Mesenchymal stem cell (in vitro differentiated cells and primary cell): ENCODE results near the gene FUBP3.

Source experiments
- DNase-seq: peaks from one replicate; pipeline ENCODE4 v3.0.0-alpha.2; 2013
- H2AFZ ChIP-seq: one replicate; pipeline ENCODE4 v1.6.1; 2013; ENCODE audit warnings: low read depth, mild to moderate bottlenecking, control low read depth, inconsistent platforms, low read length, moderate library complexity
- H2AK5ac ChIP-seq: 2 replicates; pipeline ENCODE4 v1.6.1; 2013; ENCODE audit warnings: low read length, moderate library complexity, mild to moderate bottlenecking, inconsistent platforms; ENCODE audit not compliant: severe bottlenecking
- H2BK120ac ChIP-seq: one replicate; pipeline ENCODE4 v1.6.1; 2013; ENCODE audit warnings: low read depth, mild to moderate bottlenecking, inconsistent platforms, low read length, moderate library complexity
- H2BK12ac ChIP-seq, 2 experiments: one replicate each; pipeline ENCODE4 v1.6.1; 2013; ENCODE audit warnings: inconsistent platforms in 2 of 2, low read length in 2 of 2, mild to moderate bottlenecking in 2 of 2, moderate library complexity in 2 of 2, control low read depth in 1 of 2
- H2BK15ac ChIP-seq: one replicate; pipeline ENCODE4 v1.6.1; 2013; ENCODE audit warnings: mild to moderate bottlenecking, low read depth, inconsistent platforms; ENCODE audit not compliant: poor library complexity, severe bottlenecking
- H2BK5ac ChIP-seq: 2 replicates; pipeline ENCODE4 v1.6.1; 2013; ENCODE audit warnings: low read depth, mild to moderate bottlenecking, low read length, control low read depth, inconsistent platforms; ENCODE audit not compliant: poor library complexity, severe bottlenecking
- H3K14ac ChIP-seq, 2 experiments: one replicate each; pipeline ENCODE4 v1.6.1; 2013; ENCODE audit warnings: inconsistent platforms in 2 of 2, low read length in 2 of 2, control low read depth in 1 of 2, mild to moderate bottlenecking in 1 of 2, moderate library complexity in 1 of 2
- H3K18ac ChIP-seq, 2 experiments: one replicate each; pipeline ENCODE4 v1.6.1; 2013; ENCODE audit warnings: inconsistent platforms in 2 of 2, low read length in 2 of 2, control low read depth in 1 of 2, low read depth in 1 of 2, mild to moderate bottlenecking in 1 of 2
- H3K23ac ChIP-seq, 2 experiments: one replicate each; pipeline ENCODE4 v1.6.1; 2013; ENCODE audit warnings: inconsistent platforms in 2 of 2, low read length in 2 of 2, mild to moderate bottlenecking in 2 of 2, moderate library complexity in 2 of 2, control low read depth in 1 of 2
- H3K27ac ChIP-seq: 2 replicates; pipeline ENCODE4 v1.5.1; 2013; ENCODE audit warnings: mild to moderate bottlenecking, moderate library complexity, low read length, control low read depth, inconsistent platforms; ENCODE audit not compliant: poor library complexity, severe bottlenecking
- H3K27me3 ChIP-seq, 2 experiments: 2 replicates each; pipeline versions ENCODE4 v1.6.1 to v1.7.0; 2013; ENCODE audit warnings: low read length in 2 of 2, mild to moderate bottlenecking in 2 of 2, moderate library complexity in 2 of 2, control low read depth in 1 of 2, inconsistent platforms in 1 of 2; ENCODE audit not compliant: control insufficient read depth in 1 of 2, insufficient read depth in 1 of 2
- H3K36me3 ChIP-seq, 2 experiments: 2 replicates each; pipeline versions ENCODE4 v1.6.1 to v1.7.0; 2013; ENCODE audit warnings: low read length in 2 of 2, control low read depth in 1 of 2, inconsistent platforms in 1 of 2, low read depth in 1 of 2, mild to moderate bottlenecking in 1 of 2; ENCODE audit not compliant: insufficient read depth in 2 of 2, control insufficient read depth in 1 of 2
- H3K4ac ChIP-seq, 2 experiments: one replicate each; pipeline ENCODE4 v1.6.1; 2013; ENCODE audit warnings: inconsistent platforms in 2 of 2, low read length in 2 of 2, mild to moderate bottlenecking in 2 of 2, moderate library complexity in 2 of 2, control low read depth in 1 of 2, low read depth in 1 of 2
- H3K4me1 ChIP-seq: 2 replicates; pipeline ENCODE4 v1.6.1; 2013; ENCODE audit warnings: low read depth, low read length, control low read depth; ENCODE audit not compliant: control insufficient read depth, insufficient read depth
- H3K4me2 ChIP-seq: 2 replicates; pipeline ENCODE4 v1.6.1; 2013; ENCODE audit warnings: low read length, mild to moderate bottlenecking, inconsistent platforms; ENCODE audit not compliant: poor library complexity, severe bottlenecking
- H3K4me3 ChIP-seq, 2 experiments: 2 replicates each; pipeline versions ENCODE4 v1.5.1 to v1.7.0; 2013; ENCODE audit warnings: low read length in 2 of 2, mild to moderate bottlenecking in 2 of 2, control low read depth in 1 of 2, low read depth in 1 of 2; ENCODE audit not compliant: insufficient read depth in 1 of 2
- H3K79me1 ChIP-seq: replicated peaks from 2 replicates; pipeline ENCODE4 v1.6.1; 2013; ENCODE audit warnings: mild to moderate bottlenecking, control low read depth, low read length, inconsistent platforms; ENCODE audit not compliant: poor library complexity, severe bottlenecking
- H3K9ac ChIP-seq: 2 replicates; pipeline ENCODE4 v1.7.0; 2013; ENCODE audit warnings: mild to moderate bottlenecking, low read length, moderate library complexity
- H3K9me3 ChIP-seq: 2 replicates; pipeline ENCODE4 v1.7.0; 2013; ENCODE audit warnings: mild to moderate bottlenecking, low read length; ENCODE audit not compliant: control insufficient read depth
- H4K8ac ChIP-seq: one replicate; pipeline ENCODE4 v1.6.1; 2013; ENCODE audit warnings: inconsistent platforms, mild to moderate bottlenecking, low read length, moderate library complexity
- H4K91ac ChIP-seq: one replicate; pipeline ENCODE4 v1.6.1; 2013; ENCODE audit warnings: mild to moderate bottlenecking, low read length, inconsistent platforms
- WGBS: methylation state at CpG from one replicate; pipeline ENCODE4 v1.1.7; 2013; ENCODE audit warnings: mixed read lengths; 5-methylcytosine and 5-hydroxymethylcytosine counted together

FUBP3 gene

DNA sequence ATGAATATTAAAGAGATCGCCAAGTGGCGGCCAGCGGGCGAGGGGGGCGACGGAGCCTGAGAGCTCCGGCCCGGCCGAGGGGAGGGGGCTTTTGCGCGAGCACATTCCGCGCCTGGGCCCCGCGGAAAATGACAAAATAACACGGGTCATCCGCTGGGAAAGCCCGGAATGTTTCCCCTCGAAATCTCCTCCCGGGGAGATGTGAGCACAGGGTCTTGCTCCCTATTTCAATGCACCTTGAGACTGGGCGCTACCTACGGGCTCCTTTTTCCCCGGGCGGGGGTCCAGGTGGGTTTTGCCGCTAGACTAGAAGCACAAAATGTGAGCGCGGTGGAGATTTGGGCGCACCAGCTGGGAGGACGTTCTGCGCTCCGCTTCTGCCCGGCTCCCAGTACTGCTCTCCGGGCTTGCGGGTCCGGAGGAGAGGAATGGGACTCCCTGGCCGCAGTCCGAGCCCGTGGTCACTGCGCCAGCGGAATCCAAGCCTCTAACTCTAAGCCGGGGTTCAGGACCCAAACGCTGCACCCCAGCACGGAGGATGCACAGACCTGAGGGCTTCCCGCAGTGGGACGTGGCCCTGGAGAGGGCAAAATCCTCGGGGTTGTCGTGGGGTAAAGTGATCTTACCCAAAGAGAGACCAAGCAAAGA lies 82.2 kb downstream of the FUBP3 start:
- H3K36me3 ChIP-seq: no peaks in the 10 kb centered on the region
- H3K4ac ChIP-seq: no peak overlapping the region
- H2AK5ac ChIP-seq: no peak overlapping the region
- no peak overlapping the region for H2AFZ ChIP-seq
- H4K91ac ChIP-seq: no peak overlapping the region
- H3K9me3 ChIP-seq: peaks cover 9% of the 10 kb centered on the region
- peaks cover 91 to 92% of the 10 kb centered on the region in 2 experiments for H3K27me3 ChIP-seq
- H4K8ac ChIP-seq: no peak overlapping the region
- H3K4me3 ChIP-seq: no peak overlapping the region
- peak; percentile 10 for DNase-seq
- H2BK12ac ChIP-seq: no peak overlapping the region
- H3K79me1 ChIP-seq: no peaks in the 10 kb centered on the region
- no peak overlapping the region for H2BK120ac ChIP-seq
- H3K4me1 ChIP-seq: peaks cover 41% of the 10 kb centered on the region
- no peak overlapping the region for H3K9ac ChIP-seq
- H3K23ac ChIP-seq: no peak overlapping the region
- no peak overlapping the region for H2BK5ac ChIP-seq
- H3K27ac ChIP-seq: no peak overlapping the region
- no peak overlapping the region for H3K4me2 ChIP-seq
- no peak overlapping the region for H3K18ac ChIP-seq
- H3K14ac ChIP-seq: no peak overlapping the region
- H2BK15ac ChIP-seq: no peak overlapping the region
- 4% methylated on average over 42 of the region's 47 CpGs for WGBS

DNA sequence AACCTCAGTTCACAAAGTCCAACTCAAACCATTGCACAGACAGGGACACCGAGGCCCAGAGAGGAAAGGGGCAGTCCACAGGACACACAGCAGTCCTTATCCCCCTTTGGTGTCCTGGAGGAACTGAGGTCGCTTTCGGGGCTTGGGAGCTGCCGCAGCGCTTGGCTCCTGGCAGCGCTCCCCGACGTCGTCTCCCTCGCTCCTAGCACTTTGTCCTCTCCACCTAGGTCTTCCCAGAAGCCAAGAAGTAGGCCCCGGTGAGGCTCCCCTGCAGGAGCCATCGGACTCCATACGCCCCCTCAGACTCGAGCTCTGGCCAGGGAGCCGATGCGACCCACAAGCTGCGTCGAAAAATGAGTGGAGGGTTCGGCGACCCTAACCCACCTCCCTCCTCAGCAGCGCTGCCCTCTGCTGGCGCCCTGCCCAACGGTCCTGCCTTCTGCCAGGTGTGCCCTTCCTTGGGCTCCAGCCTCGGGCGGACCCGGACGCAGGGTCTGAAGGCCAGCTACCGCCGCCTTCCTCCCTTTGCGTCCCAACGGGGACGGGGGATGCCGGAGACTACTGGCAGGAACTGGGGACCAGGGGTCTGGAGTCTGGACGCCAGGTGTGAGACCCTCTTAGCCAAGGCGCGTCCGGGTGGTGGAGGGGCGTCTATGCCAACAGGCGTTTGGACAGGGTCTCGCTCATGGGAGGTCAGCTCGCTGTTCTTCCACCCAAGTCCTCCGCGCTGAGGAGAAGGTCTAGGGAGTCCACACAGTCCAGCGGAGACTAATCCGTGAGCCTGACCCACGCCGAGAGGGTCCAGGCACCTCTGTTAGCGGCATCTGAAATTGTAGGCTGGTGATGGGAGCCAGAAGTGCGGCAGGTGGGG lies 83.0 kb downstream of the FUBP3 start:
- no peaks in the 10 kb centered on the region for H3K79me1 ChIP-seq
- H3K4me2 ChIP-seq: no peak overlapping the region
- no peak overlapping the region for H3K14ac ChIP-seq
- H4K91ac ChIP-seq: no peak overlapping the region
- H3K27me3 ChIP-seq: peaks cover 91 to 92% of the 10 kb centered on the region in 2 experiments
- H2BK15ac ChIP-seq: no peak overlapping the region
- no peak overlapping the region for H2BK120ac ChIP-seq
- WGBS: 8% methylated on average over 49 of the region's 49 CpGs
- H3K36me3 ChIP-seq: no peaks in the 10 kb centered on the region
- no peak overlapping the region for H2AFZ ChIP-seq
- no peak overlapping the region for H2BK12ac ChIP-seq
- H3K23ac ChIP-seq: peak overlapping the region in 1 of 2 experiments; percentile 2
- H3K18ac ChIP-seq: no peak overlapping the region
- no peak overlapping the region for H4K8ac ChIP-seq
- no peak overlapping the region for H3K4ac ChIP-seq
- no peak for DNase-seq
- H3K9me3 ChIP-seq: peaks cover 9% of the 10 kb centered on the region
- H3K9ac ChIP-seq: no peak overlapping the region
- H2AK5ac ChIP-seq: no peak overlapping the region
- H3K4me3 ChIP-seq: no peak overlapping the region
- H3K27ac ChIP-seq: no peak overlapping the region
- H2BK5ac ChIP-seq: no peak overlapping the region
- peaks cover 44% of the 10 kb centered on the region for H3K4me1 ChIP-seq

DNA sequence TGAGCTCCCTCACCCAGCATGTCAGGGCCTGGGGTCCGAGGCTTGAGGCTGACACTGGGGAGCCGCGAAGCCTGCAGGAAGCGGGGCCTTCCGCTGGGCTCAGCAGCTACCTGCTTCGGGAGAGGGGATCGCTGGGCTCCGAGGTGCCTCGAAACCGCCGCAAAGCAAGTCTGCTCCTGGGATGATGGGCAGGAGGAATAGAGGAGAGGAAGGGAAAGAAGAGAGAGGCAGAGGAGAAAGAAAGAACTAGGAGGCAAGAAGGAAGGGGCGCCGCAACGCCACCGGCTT lies 83.5 kb downstream of the FUBP3 start:
- Histone ChIP-seq H3K4me2 (no peak overlapping the region), H3K23ac (no peak overlapping the region), H2BK12ac (no peak overlapping the region), H3K36me3 (no peaks in the 10 kb centered on the region), H3K27me3 (peaks cover 93 to 95% of the 10 kb centered on the region in 2 experiments), H2BK120ac (no peak overlapping the region), H4K91ac (no peak overlapping the region), H3K27ac (no peak overlapping the region), H3K9me3 (peaks cover 9% of the 10 kb centered on the region), H3K9ac (no peak overlapping the region), H3K18ac (no peak overlapping the region), H3K4me3 (no peak overlapping the region), H3K4ac (no peak overlapping the region), H3K79me1 (no peaks in the 10 kb centered on the region), H2AFZ (no peak overlapping the region), H3K14ac (no peak overlapping the region), H4K8ac (no peak overlapping the region), H2BK15ac (no peak overlapping the region), H2AK5ac (no peak overlapping the region), H2BK5ac (no peak overlapping the region), H3K4me1 (peaks cover 44% of the 10 kb centered on the region)
- DNase-seq: no peak
- WGBS: 1% methylated on average over 15 of the region's 15 CpGs

DNA sequence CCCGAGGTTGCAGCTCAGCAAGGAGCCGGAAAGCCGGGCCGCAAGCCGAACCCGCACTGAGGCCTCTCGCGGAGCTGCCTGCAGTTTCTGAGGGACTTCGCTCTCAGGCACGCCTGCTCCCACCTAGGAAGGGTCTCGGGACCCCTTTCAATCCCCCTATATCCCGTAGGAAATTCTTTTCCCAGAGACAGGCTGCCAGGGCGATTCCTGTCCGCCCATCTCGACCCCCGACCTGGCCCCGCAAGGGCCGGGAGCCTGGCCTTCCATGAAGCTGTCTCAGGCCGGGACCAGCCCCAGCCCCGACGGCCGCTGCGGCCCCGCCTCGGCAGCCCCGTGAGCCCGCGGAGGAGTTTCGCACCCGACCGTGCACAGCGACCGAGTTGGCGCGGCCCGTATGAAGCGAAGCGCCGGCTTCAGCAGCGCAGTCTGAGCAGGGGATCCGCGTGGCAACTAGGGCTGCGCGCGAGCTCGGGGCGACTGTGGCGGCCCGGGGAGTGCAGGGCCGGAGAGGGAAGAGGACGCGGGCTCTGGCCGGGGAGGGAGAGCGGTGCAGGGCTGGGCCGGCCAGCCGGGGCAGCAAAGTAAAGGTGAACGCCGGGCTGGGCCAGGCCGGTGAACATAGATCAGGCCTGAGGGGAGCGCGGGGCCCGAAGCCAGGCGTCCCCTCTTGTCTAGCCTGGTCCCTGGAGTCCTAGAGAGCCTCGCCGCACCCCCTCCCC lies 84.0 kb downstream of the FUBP3 start:
- no peak overlapping the region for H2AK5ac ChIP-seq
- peak; percentile 11 for DNase-seq
- no peak overlapping the region for H3K18ac ChIP-seq
- no peak overlapping the region for H4K91ac ChIP-seq
- peak overlapping the region; percentile 38 for H2BK15ac ChIP-seq
- H3K14ac ChIP-seq: no peak overlapping the region
- no peak overlapping the region for H4K8ac ChIP-seq
- H3K4me2 ChIP-seq: peak overlapping the region; percentile 21
- peaks cover 93 to 95% of the 10 kb centered on the region in 2 experiments for H3K27me3 ChIP-seq
- H3K23ac ChIP-seq: peak overlapping the region; percentile 30 to 39
- no peak overlapping the region for H3K27ac ChIP-seq
- H3K9me3 ChIP-seq: peaks cover 5% of the 10 kb centered on the region
- H2AFZ ChIP-seq: no peak overlapping the region
- H3K4me3 ChIP-seq: no peak overlapping the region
- no peaks in the 10 kb centered on the region for H3K36me3 ChIP-seq
- no peak overlapping the region for H2BK5ac ChIP-seq
- no peaks in the 10 kb centered on the region for H3K79me1 ChIP-seq
- no peak overlapping the region for H2BK12ac ChIP-seq
- no peak overlapping the region for H2BK120ac ChIP-seq
- no peak overlapping the region for H3K4ac ChIP-seq
- no peak overlapping the region for H3K9ac ChIP-seq
- peaks cover 44% of the 10 kb centered on the region for H3K4me1 ChIP-seq
- 3% methylated on average over 52 of the region's 65 CpGs for WGBS
